Right lung (tissue), 10 donors: ENCODE measurements around the gene HPGD. TPM values are rescaled to one million over a fixed set of nuclear protein-coding genes. Genes with fewer than 3 reads are reported as not detected.

Source experiments
- DNase-seq, 2 donors: peaks; one replicate each; pipeline ENCODE4 v3.0.0-alpha.2; 2013
- long read RNA-seq, 8 donors: transcript quantifications; one replicate each; lab custom pipeline, GENCODE V29; 2026
- polyA plus RNA-seq, 5 donors: library from polyadenylated mRNA; unstranded; fragments of 120-200 nt; gene quantifications; one replicate each; pipeline versions ENCODE4 v1.2.1 to v1.2.3, GENCODE V29; 2013; ENCODE audit warnings: inconsistent platforms in 1 of 5, low replicate concordance in 1 of 5; ENCODE audit not compliant: insufficient read length in 5 of 5, insufficient read depth in 1 of 5

Gene HPGD
- 100 to 1,000 TPM; 105 to 180 (median 134) TPM for polyA plus RNA-seq
- long read RNA-seq, donor 1, transcript HPGD-202 (7 exons, 3,027 nt), result major isoform, 39 of 71 reads
- long read RNA-seq, donor 1, transcript HPGD-207 (2 exons, 536 nt), result minor isoform, 5 of 71 reads
- long read RNA-seq, donor 1, partial matches to known transcripts, result 24 of 71 reads
- long read RNA-seq, donor 1, other reads (novel, unspliced or antisense), result 0 of 71 reads
- long read RNA-seq, donor 2, transcript HPGD-202 (7 exons, 3,027 nt), result major isoform, 26 of 29 reads
- long read RNA-seq, donor 2, partial matches to known transcripts, result 0 of 29 reads
- long read RNA-seq, donor 2, other reads (novel, unspliced or antisense), result 0 of 29 reads
- long read RNA-seq, donor 3, transcript HPGD-202 (7 exons, 3,027 nt), result major isoform, 41 of 68 reads
- long read RNA-seq, donor 3, partial matches to known transcripts, result 18 of 68 reads
- long read RNA-seq, donor 3, other reads (novel, unspliced or antisense), result 0 of 68 reads
- long read RNA-seq, donor 4, transcript HPGD-202 (7 exons, 3,027 nt), result major isoform, 23 of 38 reads
- long read RNA-seq, donor 4, partial matches to known transcripts, result 8 of 38 reads
- long read RNA-seq, donor 4, other reads (novel, unspliced or antisense), result 0 of 38 reads
- long read RNA-seq, donor 5, transcript HPGD-202 (7 exons, 3,027 nt), result major isoform, 60 of 128 reads
- long read RNA-seq, donor 5, transcript HPGD-201 (6 exons, 1,171 nt), result minor isoform, 5 of 128 reads
- long read RNA-seq, donor 5, transcript HPGD-207 (2 exons, 536 nt), result minor isoform, 5 of 128 reads
- long read RNA-seq, donor 5, transcript HPGD-211 (5 exons, 666 nt), result minor isoform, 5 of 128 reads
- long read RNA-seq, donor 5, partial matches to known transcripts, result 50 of 128 reads
- long read RNA-seq, donor 5, other reads (novel, unspliced or antisense), result 0 of 128 reads
- long read RNA-seq, donor 6, transcript HPGD-202 (7 exons, 3,027 nt), result major isoform, 95 of 148 reads
- long read RNA-seq, donor 6, partial matches to known transcripts, result 36 of 148 reads
- long read RNA-seq, donor 6, other reads (novel, unspliced or antisense), result 0 of 148 reads
- long read RNA-seq, donor 7, transcript HPGD-202 (7 exons, 3,027 nt), result major isoform, 75 of 95 reads
- long read RNA-seq, donor 7, partial matches to known transcripts, result 16 of 95 reads
- long read RNA-seq, donor 7, other reads (novel, unspliced or antisense), result 0 of 95 reads
- long read RNA-seq, donor 8, transcript HPGD-202 (7 exons, 3,027 nt), result major isoform, 21 of 27 reads
- long read RNA-seq, donor 8, partial matches to known transcripts, result 0 of 27 reads
- long read RNA-seq, donor 8, other reads (novel, unspliced or antisense), result 0 of 27 reads

DNA sequence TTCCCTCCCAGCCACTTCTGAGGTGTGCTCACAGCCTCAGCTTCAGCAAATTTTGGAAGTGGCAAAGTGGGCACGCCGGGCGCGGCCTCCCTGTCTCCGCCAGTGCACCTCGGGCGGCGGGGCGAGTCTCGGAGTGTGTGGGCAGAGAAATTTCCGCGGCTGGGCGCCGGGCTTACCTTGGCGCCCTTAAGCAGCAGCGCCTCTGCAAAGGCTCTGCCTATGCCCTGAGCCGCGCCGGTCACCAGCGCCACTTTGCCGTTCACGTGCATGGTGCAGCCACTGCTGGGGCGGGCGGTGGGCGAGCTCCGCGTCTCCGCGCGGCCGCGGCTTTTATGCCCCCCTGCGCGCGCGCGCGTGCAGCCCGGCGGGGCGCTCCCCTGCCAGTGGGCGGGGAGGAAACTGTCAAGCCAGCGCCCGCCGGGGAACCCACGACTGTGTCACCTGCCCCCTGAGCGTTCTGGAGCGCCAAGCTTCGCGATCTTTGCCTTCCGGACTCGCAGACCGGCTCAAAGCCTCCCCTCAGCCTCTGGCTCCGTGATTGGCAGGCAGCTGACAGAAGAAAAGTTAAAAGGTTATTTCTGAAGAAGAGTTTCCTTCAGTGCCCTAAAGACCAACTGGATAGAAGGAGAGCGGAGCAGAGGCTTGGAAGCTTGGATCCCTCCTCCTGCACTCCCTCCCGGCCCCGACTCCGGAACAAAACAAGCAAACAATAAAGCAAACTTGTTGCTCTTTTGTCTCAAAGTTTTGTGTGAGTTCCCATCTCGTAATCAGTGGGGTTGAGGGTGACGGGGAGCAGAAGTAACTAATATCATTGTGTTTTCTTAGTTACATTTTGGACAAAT lies at the start of gene HPGD:
TSS of gene HPGD (minus strand) at position 306 of the 842 bp plus-strand sequence. CDS start at position 269, 37 bp downstream.
- peak; percentile 41 to 45 for DNase-seq

DNA sequence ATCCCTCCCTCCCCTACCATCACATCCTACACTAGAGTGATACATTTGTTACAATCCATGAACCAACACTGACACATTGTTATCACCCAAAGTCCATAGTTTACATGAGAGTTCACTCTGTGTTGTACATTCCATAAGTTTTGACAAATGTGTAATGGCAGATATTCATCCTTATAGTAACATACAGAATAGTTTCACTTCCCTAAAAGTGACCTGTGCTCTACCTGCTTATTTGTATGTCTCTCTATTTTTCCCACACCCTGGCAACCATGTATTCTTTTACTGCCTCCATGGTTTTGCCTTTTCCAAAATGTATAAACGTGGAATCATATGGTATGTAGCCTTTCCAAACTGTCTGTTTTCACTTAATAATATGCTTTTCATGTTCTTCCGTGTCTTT lies 42.2 kb upstream of the HPGD start:
- DNase-seq, result no peak

DNA sequence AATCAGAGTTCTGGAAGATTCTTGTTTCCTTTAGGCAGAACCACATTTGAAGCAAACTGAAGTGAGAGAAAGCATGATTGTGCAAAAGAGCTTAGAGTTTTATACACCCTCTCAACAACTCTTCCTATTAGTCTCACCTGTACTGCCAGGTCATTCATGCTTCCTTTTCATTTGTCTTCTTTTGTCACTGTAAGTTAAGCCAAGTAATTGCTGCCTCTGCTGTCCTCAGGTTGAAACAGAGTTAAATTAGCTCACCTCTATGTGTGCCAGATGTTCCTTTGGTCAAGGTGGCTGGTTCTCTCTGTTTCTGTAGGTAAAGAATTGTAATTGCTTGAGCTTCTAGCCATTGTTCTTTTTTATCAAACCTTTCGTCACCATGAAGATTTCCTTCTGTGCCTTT lies 41.1 kb upstream of the HPGD start:
- DNase-seq, result no peak

DNA sequence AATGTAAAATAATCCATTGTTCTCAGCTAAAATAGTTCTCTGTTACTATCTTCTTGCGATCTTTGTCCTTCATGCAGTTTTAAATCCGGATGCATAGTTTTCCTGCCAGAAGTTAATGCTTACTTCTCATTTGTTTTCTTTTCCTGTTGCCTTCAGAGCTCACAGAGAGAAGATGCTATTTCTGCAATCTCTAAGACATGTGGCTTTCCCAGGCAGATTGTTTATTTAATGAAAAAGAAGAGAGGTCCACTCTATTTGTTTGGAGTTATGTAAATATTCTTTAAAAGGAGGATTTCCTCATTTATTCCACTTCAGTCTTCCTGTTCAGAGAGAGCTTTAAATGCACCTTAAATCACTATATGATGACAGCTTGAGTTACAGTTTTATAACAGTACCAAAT lies 39.3 kb upstream of the HPGD start:
- no peak for DNase-seq

DNA sequence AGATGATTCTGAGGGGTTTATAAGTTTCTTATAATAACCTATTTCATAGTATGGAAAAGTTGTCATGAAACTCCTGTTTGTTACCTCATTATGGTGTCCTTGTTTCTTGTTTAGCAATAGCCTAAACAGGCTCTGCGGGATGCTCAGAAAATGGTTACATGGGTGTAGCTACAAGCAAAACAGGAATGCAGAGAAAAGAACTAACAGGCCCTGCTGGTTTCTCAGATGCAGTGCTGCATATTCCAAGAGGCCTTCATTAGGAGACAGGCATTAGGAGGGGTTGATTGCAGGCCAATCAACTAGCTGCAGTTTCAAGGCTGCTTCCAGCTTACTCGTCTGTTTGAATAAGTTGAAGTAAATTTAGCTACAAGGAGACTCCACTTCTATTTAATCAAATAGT lies 37.6 kb upstream of the HPGD start:
- DNase-seq, result no peak

DNA sequence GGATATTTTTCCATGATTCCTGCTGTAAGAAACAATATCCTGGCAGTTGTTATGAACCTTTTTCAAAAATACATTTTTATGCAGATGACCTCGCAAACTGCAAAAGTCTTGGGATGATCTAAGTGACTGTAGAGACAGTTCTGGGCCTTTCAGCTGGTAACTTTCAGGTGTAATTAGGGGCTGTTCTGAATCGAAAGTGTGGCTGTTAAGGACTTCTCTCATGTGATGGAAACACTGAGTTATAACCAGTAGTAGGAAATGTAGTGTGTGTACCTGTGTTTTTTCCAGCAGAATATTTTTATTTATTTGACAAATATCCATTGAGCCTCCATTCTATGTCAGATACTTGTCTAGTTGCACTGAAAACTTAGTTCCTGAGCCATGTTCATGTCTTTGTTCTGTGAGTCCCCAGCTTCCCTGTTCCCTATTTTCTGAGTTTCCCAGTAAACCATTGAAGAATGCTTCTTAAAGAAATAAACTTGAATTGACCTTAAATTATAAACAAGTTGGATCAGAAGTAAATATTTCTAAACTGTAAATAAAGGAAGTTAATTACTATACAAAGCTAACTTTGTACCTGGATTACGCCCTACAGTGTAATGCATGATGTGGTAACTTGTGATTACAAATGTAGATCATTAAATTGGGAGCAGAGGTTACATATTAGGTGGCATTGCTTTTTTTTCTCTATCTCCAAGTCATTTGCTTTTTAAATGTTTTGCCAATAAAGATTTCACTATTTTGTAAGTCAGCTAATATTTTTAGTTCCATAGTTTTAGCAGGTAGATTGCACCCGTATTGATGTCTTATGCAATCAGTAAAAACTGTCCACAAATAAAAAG lies 33.7 kb upstream of the HPGD start:
- DNase-seq, result no peak

DNA sequence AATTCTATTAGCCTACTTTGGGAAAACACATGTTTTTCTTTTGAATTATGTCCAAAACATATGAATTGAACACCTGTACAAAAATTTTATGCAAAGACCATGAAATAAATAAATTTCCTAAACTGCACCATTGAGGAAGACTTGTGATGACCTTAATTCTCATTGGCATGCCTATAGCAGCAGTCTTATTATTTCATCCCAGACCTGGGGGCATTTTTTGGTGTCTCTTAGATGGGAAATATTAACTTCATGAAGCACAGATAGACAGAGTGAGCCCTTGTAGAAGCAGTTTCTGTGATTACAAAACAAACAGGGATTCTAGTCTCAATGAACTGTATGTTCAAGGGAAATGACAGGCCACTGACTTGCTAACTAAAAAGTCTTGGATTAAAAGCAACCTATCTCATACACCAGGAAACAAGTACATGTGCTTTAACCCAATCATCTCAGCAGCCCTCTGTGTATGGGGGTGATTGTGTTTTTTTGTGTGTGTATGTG lies 32.0 kb upstream of the HPGD start:
- no peak for DNase-seq

DNA sequence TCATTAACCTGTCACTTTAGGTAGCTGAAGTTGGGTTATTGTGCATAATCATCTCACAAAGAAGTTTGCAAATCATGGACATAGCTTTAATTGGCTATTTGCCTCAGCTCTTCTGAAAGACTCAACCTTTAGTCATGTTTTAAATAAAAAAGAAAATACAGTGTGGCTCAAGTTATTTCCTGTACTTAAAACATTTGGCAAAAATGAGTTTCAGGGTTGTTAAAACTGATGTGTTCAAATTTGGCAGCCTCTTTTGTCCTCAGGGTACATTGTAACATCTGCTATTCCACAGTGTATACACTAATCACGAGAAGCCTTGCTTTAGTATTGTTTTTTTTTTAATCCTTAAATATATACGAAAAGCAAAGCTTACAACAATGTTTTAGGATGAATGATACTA lies 31.5 kb upstream of the HPGD start:
- DNase-seq, result no peak

DNA sequence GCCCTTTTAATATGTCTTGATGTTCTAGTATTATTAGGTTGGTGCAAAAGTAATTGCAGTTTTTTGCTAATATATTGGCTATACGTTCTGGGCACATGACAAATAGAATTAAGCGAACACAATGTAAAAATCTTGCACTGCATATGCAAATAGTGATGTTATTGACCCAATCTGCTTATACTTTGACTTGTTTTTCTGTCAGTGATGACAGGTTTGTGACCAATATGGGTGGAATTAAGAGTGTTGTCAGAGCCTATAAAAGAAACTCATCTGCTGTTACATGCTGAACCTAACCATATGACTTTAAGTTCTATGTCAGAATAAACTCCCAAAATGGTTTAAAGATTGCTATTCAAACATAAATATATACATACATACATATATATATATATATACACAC lies 30.7 kb upstream of the HPGD start:
- no peak for DNase-seq

DNA sequence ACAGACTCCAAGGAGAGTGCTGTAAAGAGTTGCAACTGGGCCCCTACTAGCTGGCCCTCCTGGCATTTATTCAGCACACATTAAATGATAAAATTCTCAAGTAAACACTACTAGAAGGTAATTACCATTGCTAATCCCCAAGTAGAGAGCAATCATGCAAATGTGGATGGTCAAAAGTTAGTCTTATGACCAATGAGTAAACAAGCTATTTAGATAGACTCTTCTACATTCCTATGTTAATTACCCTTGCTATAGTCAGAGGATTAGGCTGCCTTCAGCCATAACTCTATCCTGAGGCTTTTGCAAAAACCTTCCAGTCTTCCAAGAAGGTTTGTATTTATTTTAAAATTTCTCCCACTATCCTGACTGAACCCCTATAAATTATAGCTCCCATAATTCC lies 28.3 kb upstream of the HPGD start:
- no peak for DNase-seq

DNA sequence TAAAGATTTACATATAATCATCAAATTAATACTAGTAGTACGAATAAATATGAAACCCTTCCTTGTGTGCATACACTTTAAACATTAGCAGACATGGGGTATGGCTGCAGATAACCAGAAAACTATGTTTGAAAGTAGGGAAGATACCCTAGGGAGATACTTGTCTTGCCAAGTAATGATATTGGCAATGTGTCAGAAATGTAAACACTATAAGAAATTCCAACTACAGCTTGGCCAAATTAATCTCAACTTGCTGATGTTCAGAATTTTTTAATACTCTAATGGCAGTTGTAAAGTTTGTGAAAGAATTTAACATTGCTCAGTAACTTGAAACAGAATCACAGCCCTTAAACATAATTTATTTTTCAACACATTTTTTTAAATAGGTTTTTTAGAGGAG lies 27.4 kb upstream of the HPGD start:
- no peak for DNase-seq

DNA sequence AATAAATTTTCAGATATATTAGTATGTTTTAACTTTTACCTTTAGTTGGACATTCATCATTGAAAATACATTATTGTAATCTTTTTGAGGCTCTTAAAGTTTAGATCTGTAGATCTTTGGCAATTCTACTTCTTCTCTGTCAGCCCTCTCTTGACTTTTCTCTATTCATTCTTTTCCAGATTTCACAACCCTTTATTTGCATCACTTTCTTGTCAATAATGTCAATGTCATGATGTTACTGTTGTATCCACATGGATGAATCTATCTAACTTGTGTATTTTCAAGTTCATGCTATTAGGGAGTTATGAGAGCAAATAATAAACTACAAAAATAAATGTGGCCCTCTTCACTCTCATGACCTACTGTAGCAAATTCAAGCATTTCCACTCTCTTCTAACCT lies 23.0 kb upstream of the HPGD start:
- no peak for DNase-seq

DNA sequence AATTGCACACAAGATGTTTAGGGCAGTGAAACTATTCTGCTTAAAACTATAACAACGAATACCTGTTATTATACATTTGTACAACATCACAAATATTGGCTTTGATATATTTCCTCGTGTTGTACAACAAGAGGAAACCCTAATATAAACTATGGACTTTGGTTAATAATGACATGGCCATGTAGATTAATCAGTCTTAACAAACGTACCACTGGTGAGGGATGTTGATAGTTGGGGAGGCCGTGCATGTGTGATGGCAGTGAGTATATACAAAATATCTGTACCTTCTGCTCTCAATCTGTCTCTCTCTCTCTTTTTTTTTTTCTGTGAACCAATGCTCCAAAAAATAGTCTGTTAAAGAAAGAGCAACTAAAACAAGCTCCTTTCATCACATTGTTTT lies 22.2 kb upstream of the HPGD start:
- no peak for DNase-seq

DNA sequence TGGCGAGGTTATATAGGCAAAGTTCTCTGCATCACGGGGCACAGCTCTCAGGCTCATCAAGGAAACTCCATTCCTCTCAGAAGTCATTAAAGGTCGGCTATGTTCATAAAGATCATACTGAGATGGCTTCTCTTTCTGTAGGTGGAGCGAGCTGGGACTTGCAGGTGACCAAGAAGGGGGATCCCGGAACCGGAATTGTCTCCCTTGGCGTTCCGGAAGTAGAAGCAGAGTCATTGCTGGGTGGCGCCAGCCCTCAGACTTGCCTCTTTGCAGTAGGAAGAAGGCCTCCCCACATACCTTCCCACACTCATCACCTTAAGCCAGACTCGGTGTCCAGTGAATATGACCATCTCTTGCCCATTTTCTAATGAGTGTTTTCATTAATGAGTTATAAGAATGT lies 17.9 kb upstream of the HPGD start:
- no peak for DNase-seq

DNA sequence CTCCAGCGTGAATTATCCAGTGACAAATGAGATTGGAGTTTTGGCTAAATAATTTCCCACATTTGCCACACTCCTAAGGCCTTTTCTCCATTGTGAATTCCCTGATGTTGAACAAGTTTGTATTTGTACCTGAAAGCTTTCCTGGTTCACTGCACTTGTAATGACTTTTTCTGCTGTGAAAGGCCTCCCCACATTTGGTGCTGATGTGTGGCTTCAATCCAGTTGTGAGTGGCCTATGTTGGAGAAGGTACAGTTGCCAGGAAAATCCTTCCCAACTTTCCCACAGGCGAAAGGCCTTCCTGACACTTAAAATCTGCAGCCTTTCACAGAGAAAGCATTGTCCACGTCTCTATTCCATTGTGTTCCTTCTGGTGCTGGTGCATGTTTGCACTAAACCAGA lies 17.3 kb upstream of the HPGD start:
- no peak for DNase-seq

DNA sequence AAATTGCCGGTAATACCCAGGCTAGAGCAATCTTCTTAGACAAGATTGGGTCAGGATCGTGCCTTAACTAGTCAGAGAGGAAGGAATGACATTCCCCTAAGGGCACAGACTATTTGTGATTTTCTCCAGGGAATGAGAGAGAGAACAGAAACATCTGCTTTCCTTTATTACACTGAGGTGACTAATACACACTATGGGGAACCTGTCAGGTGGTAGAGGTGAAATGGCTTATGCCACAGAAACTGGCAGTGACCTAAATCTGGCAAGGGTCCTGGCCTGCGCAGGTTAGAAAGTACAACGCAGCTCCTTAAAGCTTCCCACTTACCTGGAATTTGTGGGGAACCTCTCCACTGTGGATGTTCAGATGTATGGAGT lies 16.6 kb upstream of the HPGD start:
- no peak for DNase-seq

DNA sequence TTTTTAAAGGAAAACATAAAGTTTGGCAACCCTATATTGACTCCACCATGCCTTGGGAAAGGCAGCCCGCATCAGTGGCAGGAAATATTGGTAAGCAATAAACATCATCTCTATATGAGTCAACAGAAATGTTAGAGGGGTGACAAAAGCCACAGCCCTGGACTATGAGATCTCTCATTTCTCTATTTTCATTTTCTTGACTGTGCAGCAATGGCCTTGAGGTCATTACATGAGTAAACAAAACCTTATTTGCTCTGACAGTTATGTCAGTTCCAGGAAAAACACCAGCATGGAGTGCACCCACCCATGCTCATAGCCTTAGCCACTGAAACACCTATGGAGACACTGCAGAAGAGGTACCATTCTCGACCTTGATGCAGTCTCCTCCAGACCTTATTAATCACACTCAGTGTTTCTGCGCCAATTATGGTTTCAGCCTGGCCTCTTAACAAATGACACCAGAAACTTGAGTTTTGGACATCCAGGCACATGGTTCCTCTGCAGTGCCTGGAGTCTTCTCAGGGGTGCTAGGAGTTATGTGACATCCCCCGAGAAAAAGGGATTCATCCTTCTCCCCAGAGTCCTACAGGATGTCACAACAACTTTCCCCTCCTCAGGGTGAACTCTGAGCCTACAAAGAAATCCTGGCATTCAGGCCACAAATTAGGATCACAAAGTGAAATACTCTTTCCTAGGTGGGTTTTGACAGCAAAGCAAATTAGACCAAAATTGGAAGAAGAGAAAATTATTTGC lies 16.0 kb upstream of the HPGD start:
- DNase-seq, result no peak

DNA sequence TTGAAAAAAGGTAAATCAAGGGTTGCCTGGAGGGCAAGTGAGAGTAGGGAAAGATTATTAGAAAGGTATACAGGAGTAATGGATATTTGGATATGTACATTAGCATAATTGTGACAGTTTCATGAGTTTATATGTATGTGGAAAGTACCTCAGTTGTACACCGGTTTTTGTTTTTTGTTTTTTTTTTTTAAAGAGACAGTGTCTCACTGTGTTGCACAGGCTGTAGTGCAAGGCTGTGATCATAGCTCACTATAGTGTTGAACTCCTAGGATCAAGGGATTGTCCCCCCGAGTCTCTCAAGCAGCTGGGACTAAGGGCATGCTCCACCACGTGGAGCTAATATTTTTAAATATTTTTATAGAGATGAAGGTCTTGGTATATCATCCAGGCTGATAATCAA lies 15.3 kb upstream of the HPGD start:
- no peak for DNase-seq

DNA sequence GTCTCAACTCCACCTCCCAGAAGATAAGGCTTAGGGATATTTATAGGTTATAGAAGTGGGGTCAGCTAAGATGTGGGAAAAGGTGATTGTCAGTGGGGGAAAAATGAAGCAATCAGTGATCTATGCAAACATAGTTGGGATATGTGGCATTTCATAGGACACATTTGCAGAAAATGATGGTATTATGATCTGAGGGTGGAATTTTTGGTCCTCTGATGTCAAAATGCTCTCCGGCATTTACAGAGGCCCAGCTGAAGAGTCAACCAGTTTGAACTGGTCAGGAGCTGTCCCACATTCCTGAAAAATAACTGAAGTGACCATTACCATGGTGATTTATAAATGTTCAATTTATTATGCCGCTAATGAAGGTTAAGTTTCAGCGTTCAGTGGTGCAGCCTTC lies 12.2 kb upstream of the HPGD start:
- DNase-seq, result no peak
